K562 (cell line): ENCODE measurements around the gene FXYD3. TPM values are rescaled to one million over a fixed set of nuclear protein-coding genes. Genes with fewer than 3 reads are reported as not detected.

ENCODE experiments used
- CREB1 ChIP-seq, 2 experiments: sonication (generic) in 1 of 2; formaldehyde crosslinking in 1 of 2; IDR thresholded peaks; 2 replicates each; pipeline versions ENCODE4 v1.6.1 to v1.8.0; 2012 to 2022; ENCODE audit warnings: inconsistent platforms in 1 of 2, mild to moderate bottlenecking in 1 of 2, missing genetic modification reagents in 1 of 2, moderate library complexity in 1 of 2
- LEF1 ChIP-seq: fragments of 450-650 bp; IDR thresholded peaks from 2 replicates; pipeline ENCODE4 v1.6.1; 2016; ENCODE audit warnings: mild to moderate bottlenecking
- MIER1 ChIP-seq: fragments of 450-650 bp; IDR thresholded peaks from 2 replicates; pipeline ENCODE4 v1.6.1; 2016; ENCODE audit warnings: antibody characterized with exemption, mild to moderate bottlenecking, low read depth
- MYNN ChIP-seq, 2 experiments: sonication (generic); formaldehyde crosslinking in 1 of 2; IDR thresholded peaks; 2 replicates each; pipeline versions ENCODE4 v1.5.0 to v1.6.1; 2016 to 2020; ENCODE audit warnings: antibody characterized with exemption in 1 of 2, missing genetic modification reagents in 1 of 2
- POLR2AphosphoS5 ChIP-seq: IDR thresholded peaks from 2 replicates; pipeline ENCODE4 v1.6.1; 2011; ENCODE audit warnings: mild to moderate bottlenecking, low read depth, low read length, moderate library complexity; ENCODE audit not compliant: control insufficient read depth, insufficient read depth
- SMARCB1 ChIP-seq: IDR thresholded peaks from 2 replicates; pipeline ENCODE4 v1.6.1; 2011; ENCODE audit warnings: improper control_type of control experiment, low read depth; ENCODE audit not compliant: insufficient read length
- polyA plus RNA-seq, 8 experiments: library from polyadenylated mRNA; depleted of rRNA in 4 of 8; stranded (reverse) in 5 of 8; unstranded in 3 of 8; fragments of >200 nt; fragmentation: Nextera tagmentation in 2 of 8; fragmentation: Illumina TruSeq in 1 of 8; extraction: Ambion mirVana in 2 of 8; extraction: Trizol in 1 of 8; gene quantifications; 2 replicates each; pipeline versions ENCODE4 v1.2.1 to v1.2.3, GENCODE V29; 2011 to 2014; ENCODE audit warnings: inconsistent platforms in 1 of 8, missing spikeins in 1 of 8
- total RNA-seq, 7 experiments: library from RNA; depleted of rRNA in 6 of 7; stranded (reverse); fragments of >200 nt in 6 of 7; fragmentation: Illumina TruSeq in 2 of 7; extraction: Trizol in 2 of 7; gene quantifications; 2 replicates each; pipeline versions ENCODE4 v1.2.1 to v1.2.3, GENCODE V29; 2011 to 2021; ENCODE audit warnings: low replicate concordance in 1 of 7
- TF ChIP-seq, protein P1 (sequence below): fragments of 250-450 bp; sonication (Bioruptor Pico); IDR thresholded peaks from 2 replicates; pipeline ENCODE4 v1.9.0; 2021; ENCODE audit warnings: mild to moderate bottlenecking, inconsistent platforms
- TF ChIP-seq, protein P2 (sequence below), 2 experiments: fragments of 450-650 bp; formaldehyde crosslinking in 1 of 2; IDR thresholded peaks; 2 replicates each; pipeline versions ENCODE4 v1.4.0 to v1.6.1; 2014 to 2020; ENCODE audit warnings: mild to moderate bottlenecking in 2 of 2, borderline replicate concordance in 1 of 2, low read depth in 1 of 2
- TF ChIP-seq, protein P3 (sequence below), 3 experiments: IDR thresholded peaks in 2 of 3; conservative IDR thresholded peaks in 1 of 3; 2 replicates each; pipeline ENCODE4 v1.5.1; 2011 to 2012; ENCODE audit warnings: low read length in 3 of 3, mild to moderate bottlenecking in 3 of 3, control low read depth in 2 of 3, improper control_type of control experiment in 1 of 3, inconsistent platforms in 1 of 3, low read depth in 1 of 3, mixed read lengths in 1 of 3, moderate library complexity in 1 of 3; ENCODE audit not compliant: insufficient read depth in 2 of 3
- TF ChIP-seq, protein P4 (sequence below): IDR thresholded peaks from 2 replicates; pipeline ENCODE4 v1.6.1; 2012; ENCODE audit warnings: low read depth, low read length, improper control_type of control experiment, borderline replicate concordance

Gene FXYD3
- total and polyA plus RNA-seq, 9 of the 15 experiments (the other 6 are each of a cell fraction or from before 2014, with no cell fraction given), result 0.24 TPM; not detected in 8

DNA sequence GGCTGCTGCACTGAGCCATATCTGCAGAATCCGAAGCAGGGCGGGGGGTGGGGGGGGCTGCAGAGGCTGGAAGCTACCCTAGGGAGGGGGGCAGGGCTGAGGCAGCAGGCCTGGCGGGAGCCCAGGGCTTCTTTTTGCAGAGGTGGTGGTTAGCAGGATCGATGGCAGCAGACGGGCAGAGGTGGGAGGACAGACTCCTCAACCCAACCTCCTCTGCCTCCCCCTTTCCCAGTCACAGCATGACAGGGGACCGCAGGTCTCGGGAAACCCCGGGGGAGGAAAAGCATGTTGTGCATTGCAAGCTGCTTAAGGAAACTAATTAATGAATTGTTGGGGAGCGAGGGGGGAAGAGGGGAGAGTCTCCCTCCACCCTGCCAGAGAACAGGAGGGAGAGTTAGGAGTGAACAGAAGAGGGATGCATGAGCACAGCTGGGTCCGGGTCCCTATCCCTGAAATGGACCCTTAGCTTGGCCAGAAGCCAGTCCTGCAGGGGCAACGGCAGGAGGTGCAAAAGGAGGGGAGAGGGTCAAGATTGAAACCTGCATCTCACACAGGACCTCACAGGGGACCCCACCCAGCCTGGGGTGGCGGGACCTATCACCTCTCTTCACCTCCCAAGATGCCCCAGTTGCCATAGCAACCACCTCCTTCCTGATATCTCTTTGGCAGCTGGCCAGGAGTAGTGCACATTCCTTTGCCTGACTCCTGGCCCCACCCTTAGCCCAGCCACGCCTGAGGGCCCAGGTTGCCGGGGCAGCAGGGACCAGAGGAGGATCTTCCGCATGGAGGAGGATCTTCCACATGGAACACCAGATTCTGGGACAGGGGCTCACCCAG lies 29.2 kb downstream of the FXYD3 start (continued):
- TF ChIP-seq, protein P1, sequence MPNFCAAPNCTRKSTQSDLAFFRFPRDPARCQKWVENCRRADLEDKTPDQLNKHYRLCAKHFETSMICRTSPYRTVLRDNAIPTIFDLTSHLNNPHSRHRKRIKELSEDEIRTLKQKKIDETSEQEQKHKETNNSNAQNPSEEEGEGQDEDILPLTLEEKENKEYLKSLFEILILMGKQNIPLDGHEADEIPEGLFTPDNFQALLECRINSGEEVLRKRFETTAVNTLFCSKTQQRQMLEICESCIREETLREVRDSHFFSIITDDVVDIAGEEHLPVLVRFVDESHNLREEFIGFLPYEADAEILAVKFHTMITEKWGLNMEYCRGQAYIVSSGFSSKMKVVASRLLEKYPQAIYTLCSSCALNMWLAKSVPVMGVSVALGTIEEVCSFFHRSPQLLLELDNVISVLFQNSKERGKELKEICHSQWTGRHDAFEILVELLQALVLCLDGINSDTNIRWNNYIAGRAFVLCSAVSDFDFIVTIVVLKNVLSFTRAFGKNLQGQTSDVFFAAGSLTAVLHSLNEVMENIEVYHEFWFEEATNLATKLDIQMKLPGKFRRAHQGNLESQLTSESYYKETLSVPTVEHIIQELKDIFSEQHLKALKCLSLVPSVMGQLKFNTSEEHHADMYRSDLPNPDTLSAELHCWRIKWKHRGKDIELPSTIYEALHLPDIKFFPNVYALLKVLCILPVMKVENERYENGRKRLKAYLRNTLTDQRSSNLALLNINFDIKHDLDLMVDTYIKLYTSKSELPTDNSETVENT (CRISPR knock-in tag), result no peak
- TF ChIP-seq SMARCB1 (no peak), MIER1 (no peak), LEF1 (no peak), MYNN (IDR thresholded peaks at IDR 0.05) (no peak), MYNN (CRISPR knock-in tag; IDR thresholded peaks at IDR 0.05) (no peak), CREB1 (IDR thresholded peaks at IDR 0.05) (no peak), CREB1 (CRISPR knock-in tag; IDR thresholded peaks at IDR 0.05) (no peak), POLR2AphosphoS5 (0 out of 2 replicates have a peak, but pooled peaks have one; percentile 13)
- TF ChIP-seq, protein P2, sequence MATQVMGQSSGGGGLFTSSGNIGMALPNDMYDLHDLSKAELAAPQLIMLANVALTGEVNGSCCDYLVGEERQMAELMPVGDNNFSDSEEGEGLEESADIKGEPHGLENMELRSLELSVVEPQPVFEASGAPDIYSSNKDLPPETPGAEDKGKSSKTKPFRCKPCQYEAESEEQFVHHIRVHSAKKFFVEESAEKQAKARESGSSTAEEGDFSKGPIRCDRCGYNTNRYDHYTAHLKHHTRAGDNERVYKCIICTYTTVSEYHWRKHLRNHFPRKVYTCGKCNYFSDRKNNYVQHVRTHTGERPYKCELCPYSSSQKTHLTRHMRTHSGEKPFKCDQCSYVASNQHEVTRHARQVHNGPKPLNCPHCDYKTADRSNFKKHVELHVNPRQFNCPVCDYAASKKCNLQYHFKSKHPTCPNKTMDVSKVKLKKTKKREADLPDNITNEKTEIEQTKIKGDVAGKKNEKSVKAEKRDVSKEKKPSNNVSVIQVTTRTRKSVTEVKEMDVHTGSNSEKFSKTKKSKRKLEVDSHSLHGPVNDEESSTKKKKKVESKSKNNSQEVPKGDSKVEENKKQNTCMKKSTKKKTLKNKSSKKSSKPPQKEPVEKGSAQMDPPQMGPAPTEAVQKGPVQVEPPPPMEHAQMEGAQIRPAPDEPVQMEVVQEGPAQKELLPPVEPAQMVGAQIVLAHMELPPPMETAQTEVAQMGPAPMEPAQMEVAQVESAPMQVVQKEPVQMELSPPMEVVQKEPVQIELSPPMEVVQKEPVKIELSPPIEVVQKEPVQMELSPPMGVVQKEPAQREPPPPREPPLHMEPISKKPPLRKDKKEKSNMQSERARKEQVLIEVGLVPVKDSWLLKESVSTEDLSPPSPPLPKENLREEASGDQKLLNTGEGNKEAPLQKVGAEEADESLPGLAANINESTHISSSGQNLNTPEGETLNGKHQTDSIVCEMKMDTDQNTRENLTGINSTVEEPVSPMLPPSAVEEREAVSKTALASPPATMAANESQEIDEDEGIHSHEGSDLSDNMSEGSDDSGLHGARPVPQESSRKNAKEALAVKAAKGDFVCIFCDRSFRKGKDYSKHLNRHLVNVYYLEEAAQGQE (IDR thresholded peaks at IDR 0.05; ENCODE audit: borderline replicate concordance), result no peak
- TF ChIP-seq, protein P2 (CRISPR knock-in tag; IDR thresholded peaks at IDR 0.05; ENCODE audit: low read depth), result no peak
- TF ChIP-seq, protein P3, sequence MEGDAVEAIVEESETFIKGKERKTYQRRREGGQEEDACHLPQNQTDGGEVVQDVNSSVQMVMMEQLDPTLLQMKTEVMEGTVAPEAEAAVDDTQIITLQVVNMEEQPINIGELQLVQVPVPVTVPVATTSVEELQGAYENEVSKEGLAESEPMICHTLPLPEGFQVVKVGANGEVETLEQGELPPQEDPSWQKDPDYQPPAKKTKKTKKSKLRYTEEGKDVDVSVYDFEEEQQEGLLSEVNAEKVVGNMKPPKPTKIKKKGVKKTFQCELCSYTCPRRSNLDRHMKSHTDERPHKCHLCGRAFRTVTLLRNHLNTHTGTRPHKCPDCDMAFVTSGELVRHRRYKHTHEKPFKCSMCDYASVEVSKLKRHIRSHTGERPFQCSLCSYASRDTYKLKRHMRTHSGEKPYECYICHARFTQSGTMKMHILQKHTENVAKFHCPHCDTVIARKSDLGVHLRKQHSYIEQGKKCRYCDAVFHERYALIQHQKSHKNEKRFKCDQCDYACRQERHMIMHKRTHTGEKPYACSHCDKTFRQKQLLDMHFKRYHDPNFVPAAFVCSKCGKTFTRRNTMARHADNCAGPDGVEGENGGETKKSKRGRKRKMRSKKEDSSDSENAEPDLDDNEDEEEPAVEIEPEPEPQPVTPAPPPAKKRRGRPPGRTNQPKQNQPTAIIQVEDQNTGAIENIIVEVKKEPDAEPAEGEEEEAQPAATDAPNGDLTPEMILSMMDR (IDR thresholded peaks at IDR 0.05 in 2 of 3, conservative IDR thresholded peaks at IDR 0.05 in 1 of 3; ENCODE audit: insufficient read depth in 2 of 3, low read depth in 1 of 3, low read length in 3 of 3), result no peak
- TF ChIP-seq, protein P4, sequence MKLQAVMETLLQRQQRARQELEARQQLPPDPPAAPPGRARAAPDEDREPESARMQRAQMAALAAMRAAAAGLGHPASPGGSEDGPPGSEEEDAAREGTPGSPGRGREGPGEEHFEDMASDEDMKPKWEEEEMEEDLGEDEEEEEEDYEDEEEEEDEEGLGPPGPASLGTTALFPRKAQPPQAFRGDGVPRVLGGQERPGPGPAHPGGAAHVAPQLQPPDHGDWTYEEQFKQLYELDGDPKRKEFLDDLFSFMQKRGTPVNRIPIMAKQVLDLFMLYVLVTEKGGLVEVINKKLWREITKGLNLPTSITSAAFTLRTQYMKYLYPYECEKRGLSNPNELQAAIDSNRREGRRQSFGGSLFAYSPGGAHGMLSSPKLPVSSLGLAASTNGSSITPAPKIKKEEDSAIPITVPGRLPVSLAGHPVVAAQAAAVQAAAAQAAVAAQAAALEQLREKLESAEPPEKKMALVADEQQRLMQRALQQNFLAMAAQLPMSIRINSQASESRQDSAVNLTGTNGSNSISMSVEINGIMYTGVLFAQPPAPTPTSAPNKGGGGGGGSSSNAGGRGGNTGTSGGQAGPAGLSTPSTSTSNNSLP, result no peak
